Endothelial cell of umbilical vein (primary cell): Measurements from ENCODE around the gene DCC. TPM values are rescaled to one million over a fixed set of nuclear protein-coding genes. Genes with fewer than 3 reads are reported as not detected.

Experiments used
- BruUV-seq: library from RNA; stranded (reverse); fragments of 400-500 nt; replicated peaks from 2 replicates; lab custom pipeline; 2021; lab: Mats Ljungman, UMichigan
- CTCF ChIA-PET: fragments of 300-600, 350-600 bp; sonication (Branson Sonifier 250); formaldehyde crosslinking; loops from one replicate; lab custom pipeline; 2021; ENCODE audit warnings: antibody characterized with exemption, inconsistent platforms; lab: Charles Lee
- POLR2A ChIA-PET: fragments of 300-600, 350-600 bp; sonication (Branson Sonifier 250); formaldehyde crosslinking; loops from one replicate; lab custom pipeline; 2021; ENCODE audit warnings: antibody characterized with exemption, inconsistent platforms; lab: Charles Lee
- DNase-seq: peaks from one replicate; pipeline ENCODE4 v3.0.0-alpha.2; 2011; ENCODE audit warnings: low read depth, low spot score
- FAIRE-seq: peaks from 2 replicates; lab custom pipeline; 2011; peaks lifted over from hg19 to GRCh38; lab: Jason Lieb, UNC
- H2AFZ ChIP-seq: 2 replicates; pipeline ENCODE4 v1.6.0; 2012; ENCODE audit warnings: low read depth, low read length, control low read depth, inconsistent platforms
- H3K27ac ChIP-seq: 2 replicates; pipeline ENCODE4 v1.5.1; 2011; ENCODE audit warnings: low read depth, mild to moderate bottlenecking, control low read depth, low read length, moderate library complexity; ENCODE audit not compliant: insufficient read depth
- H3K27me3 ChIP-seq, 2 experiments: 2 replicates each; pipeline versions ENCODE4 v1.6.0 to v1.6.1; 2011; ENCODE audit warnings: low read length in 2 of 2, mixed read lengths in 1 of 2; ENCODE audit not compliant: control insufficient read depth in 2 of 2, insufficient read depth in 2 of 2
- H3K36me3 ChIP-seq, 2 experiments: 2 replicates in 1 of 2; 3 replicates in 1 of 2; pipeline ENCODE4 v1.5.1; 2011; ENCODE audit warnings: low read length in 2 of 2, mild to moderate bottlenecking in 1 of 2, moderate library complexity in 1 of 2; ENCODE audit not compliant: control insufficient read depth in 2 of 2, insufficient read depth in 2 of 2; ENCODE audit errors: extremely low read depth in 1 of 2
- H3K4me1 ChIP-seq: 3 replicates; pipeline ENCODE4 v1.5.1; 2011; ENCODE audit warnings: mild to moderate bottlenecking, low read length; ENCODE audit not compliant: control insufficient read depth, insufficient read depth; ENCODE audit errors: extremely low read depth
- H3K4me2 ChIP-seq: 2 replicates; pipeline ENCODE4 v1.6.1; 2011; ENCODE audit warnings: low read length, control low read depth, mixed read lengths; ENCODE audit not compliant: insufficient read depth
- H3K4me3 ChIP-seq, 3 experiments: fragments of 200-600 bp in 1 of 3; sonication (generic), shearing (Covaris generic) in 1 of 3; replicated peaks in 1 of 3; 2 replicates each; pipeline ENCODE4 v1.5.1; 2011 to 2016; ENCODE audit warnings: control low read depth in 3 of 3, low read length in 3 of 3, mild to moderate bottlenecking in 2 of 3, inconsistent platforms in 1 of 3, low read depth in 1 of 3, moderate library complexity in 1 of 3; ENCODE audit not compliant: insufficient read depth in 1 of 3
- H3K79me2 ChIP-seq: 2 replicates; pipeline ENCODE4 v1.6.0; 2012; ENCODE audit warnings: low read length, inconsistent platforms; ENCODE audit not compliant: control insufficient read depth, insufficient read depth
- H3K9ac ChIP-seq: replicated peaks from 2 replicates; pipeline ENCODE3; 2011; ENCODE audit warnings: low read length, control low read depth; ENCODE audit not compliant: insufficient read depth; ENCODE audit errors: extremely low read depth
- H3K9me1 ChIP-seq: replicated peaks from 3 replicates; pipeline ENCODE4 v1.6.0; 2011; ENCODE audit warnings: mild to moderate bottlenecking, low read length; ENCODE audit not compliant: control insufficient read depth, insufficient read depth; ENCODE audit errors: extremely low read depth
- H3K9me3 ChIP-seq: replicated peaks from 2 replicates; pipeline ENCODE4 v1.5.1; 2012; ENCODE audit warnings: low read length, inconsistent platforms; ENCODE audit not compliant: control insufficient read depth, insufficient read depth
- H4K20me1 ChIP-seq: replicated peaks from 2 replicates; pipeline ENCODE3; 2011; ENCODE audit warnings: mild to moderate bottlenecking, low read length; ENCODE audit not compliant: control insufficient read depth, insufficient read depth; ENCODE audit errors: extremely low read depth
- CTCF ChIP-seq, 2 donors: IDR thresholded peaks; 1 replicate in 1 of 2; 2 replicates in 1 of 2; pipeline ENCODE4 v1.5.1; 2011; ENCODE audit warnings: low read length in 2 of 2, mild to moderate bottlenecking in 2 of 2, moderate library complexity in 2 of 2, control low read depth in 1 of 2, inconsistent platforms in 1 of 2, low read depth in 1 of 2; ENCODE audit not compliant: insufficient read depth in 1 of 2; ENCODE audit errors: extremely low read depth in 1 of 2
- EZH2 ChIP-seq: IDR thresholded peaks from 2 replicates; pipeline ENCODE4 v1.6.1; 2012; ENCODE audit warnings: borderline replicate concordance, low read depth, mild to moderate bottlenecking, moderate library complexity, low read length, inconsistent platforms; ENCODE audit not compliant: severe bottlenecking
- FOS ChIP-seq: IDR thresholded peaks from 2 replicates; pipeline ENCODE4 v1.6.1; 2011; ENCODE audit warnings: mild to moderate bottlenecking, low read length, moderate library complexity, borderline replicate concordance; ENCODE audit not compliant: insufficient read depth
- GATA2 ChIP-seq: IDR thresholded peaks from 2 replicates; pipeline ENCODE4 v1.7.0; 2011; ENCODE audit warnings: low read depth, mild to moderate bottlenecking, moderate library complexity, mixed read lengths, low read length; ENCODE audit not compliant: insufficient read length, insufficient read depth
- JUN ChIP-seq: IDR thresholded peaks from 2 replicates; pipeline ENCODE4 v1.6.1; 2011; ENCODE audit warnings: borderline replicate concordance, low read depth; ENCODE audit not compliant: insufficient read length, insufficient read depth
- MAX ChIP-seq: IDR thresholded peaks from 2 replicates; pipeline ENCODE4 v1.6.1; 2011; ENCODE audit not compliant: insufficient read depth, insufficient read length
- MYC ChIP-seq: IDR thresholded peaks from one replicate; pipeline ENCODE4 v1.6.1; 2011; ENCODE audit warnings: mild to moderate bottlenecking, low read depth, low read length
- POLR2A ChIP-seq: IDR thresholded peaks from 2 replicates; pipeline ENCODE4 v1.6.1; 2012; ENCODE audit warnings: low read depth, mild to moderate bottlenecking, control low read depth, low read length
- POLR2AphosphoS5 ChIP-seq: IDR thresholded peaks from 2 replicates; pipeline ENCODE4 v1.6.1; 2012; ENCODE audit warnings: low read depth, mild to moderate bottlenecking, control low read depth, low read length, moderate library complexity; ENCODE audit not compliant: insufficient read depth
- dilution Hi-C: fragments of 300-500 bp; cut with MboI; formaldehyde crosslinking; loops from one replicate; pipeline ENCODE4 v1.15.0; 2019; ENCODE audit warnings: low sequenced_read_pairs; ENCODE audit not compliant: extremely low pct_ligation_motif_present
- intact Hi-C: fragments of 100-400 bp; cut with micrococcal nuclease; formaldehyde crosslinking; loops from one replicate; pipeline ENCODE4 v1.10.0; 2022
- polyA plus RNA-seq, 4 experiments: library from polyadenylated mRNA; depleted of rRNA in 3 of 4; stranded (reverse) in 3 of 4; unstranded in 1 of 4; fragments of >200 nt; gene quantifications; 2 replicates each; pipeline versions ENCODE4 v1.2.1 to v1.2.3, GENCODE V29; 2011 to 2012; ENCODE audit warnings: missing spikeins in 1 of 4
- total RNA-seq: library from RNA; stranded (reverse); gene quantifications from 2 replicates; pipeline ENCODE4 v1.2.3, GENCODE V29; 2021

Gene DCC
- total and polyA plus RNA-seq, 2 donors (not counting 3 experiments of a cell fraction or from before 2014, with no cell fraction given) = not detected

GRCh38 chr18:52442686-52443085, 102.7 kb downstream of the DCC start:
- Histone ChIP-seq H3K9me1 (no peaks in the 10 kb centered on the region), H3K27me3 (no peaks in the 10 kb centered on the region), H3K4me2 (no peak overlapping the region), H3K9me3 (peaks cover 6% of the 10 kb centered on the region), H3K36me3 (no peaks in the 10 kb centered on the region), H3K27ac (no peak overlapping the region), H3K9ac (no peak overlapping the region), H3K79me2 (no peaks in the 10 kb centered on the region), H3K4me1 (no peaks in the 10 kb centered on the region), H3K4me3 (no peak overlapping the region), H2AFZ (no peak overlapping the region), H4K20me1 (no peaks in the 10 kb centered on the region)
- BruUV-seq = no TSS peak
- CTCF ChIA-PET = no interaction called here
- POLR2A ChIA-PET = no interaction called here
- TF ChIP-seq GATA2 = no peak
- TF ChIP-seq FOS = no peak
- no peak for TF ChIP-seq EZH2
- TF ChIP-seq CTCF (IDR thresholded peaks at IDR 0.05; ENCODE audit: extremely low read depth in 1 of 2, insufficient read depth in 1 of 2, low read depth in 1 of 2, low read length in 2 of 2) = no peak
- no peak for TF ChIP-seq JUN
- no peak for TF ChIP-seq MYC
- TF ChIP-seq MAX = no peak
- no peak for TF ChIP-seq POLR2A
- no peak for TF ChIP-seq POLR2AphosphoS5
- intact Hi-C loops = no loop called here
- FAIRE-seq (no peak), DNase-seq (no peak)
- dilution Hi-C loops = no loop called here
